Tibial nerve (tissue), 4 donors: ENCODE results near the gene ATP11A.

Experiments
- EP300 ChIP-seq, 2 donors: sonication (generic); formaldehyde crosslinking; IDR thresholded peaks; one replicate each; pipeline ENCODE4 v1.6.1; 2017; ENCODE audit warnings: antibody characterized with exemption in 2 of 2, mild to moderate bottlenecking in 1 of 2
- POLR2A ChIP-seq, 2 donors: fragments of 450-650 bp; IDR thresholded peaks; one replicate each; pipeline ENCODE4 v1.6.1; 2017; ENCODE audit warnings: antibody characterized with exemption in 2 of 2, mild to moderate bottlenecking in 2 of 2, moderate library complexity in 2 of 2
- TF ChIP-seq, protein P1 (sequence below), 5 experiments: fragments of 200-600 bp in 3 of 5; fragments of 450-650 bp in 2 of 5; sonication (generic) in 3 of 5; IDR thresholded peaks; one replicate each; pipeline ENCODE4 v1.5.1; 2016 to 2019; ENCODE audit warnings: antibody characterized with exemption in 5 of 5, mild to moderate bottlenecking in 3 of 5, moderate library complexity in 2 of 5

GRCh38 chr13:112782429-112783010 lies 92.7 kb downstream of the ATP11A start:
- TF ChIP-seq POLR2A (IDR thresholded peaks at IDR 0.05) (no peak), EP300 (IDR thresholded peaks at IDR 0.05) (no peak)
- TF ChIP-seq, protein P1, sequence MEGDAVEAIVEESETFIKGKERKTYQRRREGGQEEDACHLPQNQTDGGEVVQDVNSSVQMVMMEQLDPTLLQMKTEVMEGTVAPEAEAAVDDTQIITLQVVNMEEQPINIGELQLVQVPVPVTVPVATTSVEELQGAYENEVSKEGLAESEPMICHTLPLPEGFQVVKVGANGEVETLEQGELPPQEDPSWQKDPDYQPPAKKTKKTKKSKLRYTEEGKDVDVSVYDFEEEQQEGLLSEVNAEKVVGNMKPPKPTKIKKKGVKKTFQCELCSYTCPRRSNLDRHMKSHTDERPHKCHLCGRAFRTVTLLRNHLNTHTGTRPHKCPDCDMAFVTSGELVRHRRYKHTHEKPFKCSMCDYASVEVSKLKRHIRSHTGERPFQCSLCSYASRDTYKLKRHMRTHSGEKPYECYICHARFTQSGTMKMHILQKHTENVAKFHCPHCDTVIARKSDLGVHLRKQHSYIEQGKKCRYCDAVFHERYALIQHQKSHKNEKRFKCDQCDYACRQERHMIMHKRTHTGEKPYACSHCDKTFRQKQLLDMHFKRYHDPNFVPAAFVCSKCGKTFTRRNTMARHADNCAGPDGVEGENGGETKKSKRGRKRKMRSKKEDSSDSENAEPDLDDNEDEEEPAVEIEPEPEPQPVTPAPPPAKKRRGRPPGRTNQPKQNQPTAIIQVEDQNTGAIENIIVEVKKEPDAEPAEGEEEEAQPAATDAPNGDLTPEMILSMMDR (IDR thresholded peaks at IDR 0.05): no peak
